H1 (cell line): Measurements from ENCODE around the gene RARA. TPM values are rescaled to one million over a fixed set of nuclear protein-coding genes. Genes with fewer than 3 reads are reported as not detected.

Experiments used
- CTCF ChIA-PET: fragments of 300-600 bp; sonication (Branson Sonifier 250); formaldehyde crosslinking; loops from one replicate; lab custom pipeline; 2021; ENCODE audit not compliant: partially characterized antibody; lab: Charles Lee
- POLR2A ChIA-PET: fragments of 300-600 bp; sonication (Branson Sonifier 250); formaldehyde crosslinking; loops from one replicate; lab custom pipeline; 2021; ENCODE audit warnings: inconsistent platforms; ENCODE audit not compliant: partially characterized antibody; lab: Charles Lee
- DNase-seq, 2 experiments: peaks; one replicate each; pipeline versions ENCODE4 v3.0.0 to v3.0.0-alpha.2; 2010 to 2022; ENCODE audit warnings: low spot score in 2 of 2, low read depth in 1 of 2, mixed read lengths in 1 of 2
- FAIRE-seq: peaks from 2 replicates; lab custom pipeline; 2011; peaks lifted over from hg19 to GRCh38; lab: Jason Lieb, UNC
- H2AFZ ChIP-seq: 2 replicates; pipeline ENCODE4 v1.8.1; 2012; ENCODE audit warnings: low read length, inconsistent platforms
- H2AK5ac ChIP-seq: 2 replicates; pipeline ENCODE4 v1.6.1; 2013; ENCODE audit warnings: low read depth, low read length
- H2BK120ac ChIP-seq: replicated peaks from 2 replicates; pipeline ENCODE3; 2013; ENCODE audit warnings: low read depth, low read length, inconsistent platforms
- H2BK12ac ChIP-seq: 2 replicates; pipeline ENCODE4 v1.6.1; 2013; ENCODE audit warnings: low read depth, low read length
- H2BK15ac ChIP-seq: 2 replicates; pipeline ENCODE4 v1.6.1; 2013; ENCODE audit warnings: low read length
- H2BK20ac ChIP-seq: 2 replicates; pipeline ENCODE4 v1.6.1; 2013; ENCODE audit warnings: low read length
- H2BK5ac ChIP-seq: 2 replicates; pipeline ENCODE4 v1.6.1; 2013; ENCODE audit warnings: low read depth, low read length
- H3K14ac ChIP-seq: 2 replicates; pipeline ENCODE4 v1.6.1; 2013; ENCODE audit warnings: inconsistent platforms; ENCODE audit not compliant: insufficient read length
- H3K18ac ChIP-seq: 2 replicates; pipeline ENCODE4 v1.6.1; 2013; ENCODE audit warnings: low read length; ENCODE audit errors: extremely low read depth
- H3K23ac ChIP-seq: 2 replicates; pipeline ENCODE4 v1.6.1; 2013; ENCODE audit warnings: inconsistent platforms; ENCODE audit not compliant: insufficient read length
- H3K23me2 ChIP-seq: 2 replicates; pipeline ENCODE4 v1.6.1; 2013; ENCODE audit warnings: low read depth, low read length
- H3K27ac ChIP-seq: 2 replicates; pipeline ENCODE4 v1.6.1; 2011; ENCODE audit warnings: low read depth, low read length, inconsistent platforms
- H3K27me3 ChIP-seq, 4 experiments: replicated peaks in 1 of 4; 1 replicate in 1 of 4; 2 replicates in 3 of 4; pipeline versions ENCODE4 v1.6.1 to v1.8.1; 2011 to 2013; ENCODE audit warnings: low read length in 3 of 4, mild to moderate bottlenecking in 3 of 4, inconsistent platforms in 2 of 4, mixed read lengths in 2 of 4, moderate library complexity in 1 of 4; ENCODE audit not compliant: control insufficient read depth in 3 of 4, insufficient read depth in 3 of 4; ENCODE audit errors: extremely low read depth in 1 of 4
- H3K36me3 ChIP-seq, 4 experiments: 2 replicates each; pipeline versions ENCODE4 v1.6.1 to v1.8.1; 2011 to 2013; ENCODE audit warnings: mild to moderate bottlenecking in 4 of 4, low read length in 3 of 4, moderate library complexity in 2 of 4, control low read depth in 1 of 4, inconsistent platforms in 1 of 4; ENCODE audit not compliant: insufficient read depth in 4 of 4, control insufficient read depth in 2 of 4
- H3K4ac ChIP-seq: replicated peaks from 2 replicates; pipeline ENCODE3; 2013; ENCODE audit warnings: low read length, low read depth, mixed read lengths, inconsistent platforms; ENCODE audit not compliant: insufficient read length
- H3K4me1 ChIP-seq, 4 experiments: replicated peaks in 1 of 4; 1 replicate in 1 of 4; 2 replicates in 3 of 4; pipeline versions ENCODE4 v1.6.1 to v1.8.1; 2011 to 2013; ENCODE audit warnings: low read length in 3 of 4, inconsistent platforms in 2 of 4, mixed read lengths in 1 of 4; ENCODE audit not compliant: insufficient read depth in 4 of 4, control insufficient read depth in 3 of 4
- H3K4me2 ChIP-seq, 2 experiments: 2 replicates each; pipeline versions ENCODE4 v1.6.1 to v1.8.1; 2011 to 2013; ENCODE audit warnings: low read depth in 2 of 2, low read length in 2 of 2, control low read depth in 1 of 2, inconsistent platforms in 1 of 2, mild to moderate bottlenecking in 1 of 2; ENCODE audit not compliant: insufficient read depth in 1 of 2
- H3K4me3 ChIP-seq, 4 experiments: fragments of 200-600, 300-600 bp in 1 of 4; sonication (generic), shearing (Covaris generic), sonication (Bioruptor Twin) in 1 of 4; 2 replicates each; pipeline versions ENCODE4 v1.5.1 to v1.8.1; 2011 to 2016; ENCODE audit warnings: low read length in 4 of 4, low read depth in 3 of 4, control low read depth in 2 of 4, inconsistent platforms in 2 of 4, mild to moderate bottlenecking in 2 of 4, mixed read lengths in 1 of 4, moderate library complexity in 1 of 4; ENCODE audit not compliant: insufficient read depth in 2 of 4; ENCODE audit errors: extremely low read depth in 1 of 4
- H3K56ac ChIP-seq: replicated peaks from 2 replicates; pipeline ENCODE3; 2013; ENCODE audit warnings: low read depth, mild to moderate bottlenecking, mixed read lengths, low read length, inconsistent platforms; ENCODE audit not compliant: insufficient read length
- H3K79me1 ChIP-seq: 2 replicates; pipeline ENCODE4 v1.6.1; 2013; ENCODE audit warnings: low read depth, low read length, control low read depth
- H3K79me2 ChIP-seq, 2 experiments: 2 replicates each; pipeline versions ENCODE4 v1.6.1 to v1.8.1; 2012 to 2013; ENCODE audit warnings: low read length in 2 of 2, mild to moderate bottlenecking in 2 of 2, inconsistent platforms in 1 of 2; ENCODE audit not compliant: insufficient read depth in 2 of 2, control insufficient read depth in 1 of 2
- H3K9ac ChIP-seq, 4 experiments: replicated peaks in 1 of 4; 1 replicate in 1 of 4; 2 replicates in 3 of 4; pipeline versions ENCODE4 v1.6.1 to v1.8.1; 2011 to 2013; ENCODE audit warnings: low read depth in 3 of 4, low read length in 3 of 4, control low read depth in 2 of 4, mild to moderate bottlenecking in 2 of 4, moderate library complexity in 2 of 4, inconsistent platforms in 1 of 4; ENCODE audit errors: extremely low read depth in 1 of 4
- H3K9me3 ChIP-seq, 2 experiments: 2 replicates each; pipeline versions ENCODE4 v1.6.1 to v1.8.1; 2012 to 2013; ENCODE audit warnings: mild to moderate bottlenecking in 2 of 2, moderate library complexity in 2 of 2, control low read depth in 1 of 2, inconsistent platforms in 1 of 2, low read depth in 1 of 2, low read length in 1 of 2, mixed read lengths in 1 of 2; ENCODE audit not compliant: insufficient read depth in 2 of 2
- H4K20me1 ChIP-seq, 2 experiments: replicated peaks in 1 of 2; 2 replicates each; pipeline versions ENCODE3 to v1.8.1; 2011 to 2013; ENCODE audit warnings: inconsistent platforms in 2 of 2, low read length in 2 of 2, mild to moderate bottlenecking in 1 of 2; ENCODE audit not compliant: insufficient read depth in 2 of 2, control insufficient read depth in 1 of 2
- H4K5ac ChIP-seq: 2 replicates; pipeline ENCODE4 v1.6.1; 2013; ENCODE audit warnings: low read length, low read depth, mixed read lengths, inconsistent platforms; ENCODE audit not compliant: insufficient read length
- H4K8ac ChIP-seq: 2 replicates; pipeline ENCODE4 v1.8.0; 2013; ENCODE audit warnings: mild to moderate bottlenecking, moderate library complexity, low read length, inconsistent platforms; ENCODE audit not compliant: insufficient read depth; ENCODE audit errors: extremely low read depth
- H4K91ac ChIP-seq: replicated peaks from 2 replicates; pipeline ENCODE3; 2013; ENCODE audit warnings: low read length, mixed read lengths, inconsistent platforms; ENCODE audit not compliant: insufficient read length
- ATF2 ChIP-seq: IDR thresholded peaks from 2 replicates; pipeline ENCODE4 v1.6.1; 2012; ENCODE audit warnings: low read length, inconsistent platforms
- CTCF ChIP-seq, 3 experiments: IDR thresholded peaks; 1 replicate in 2 of 3; 2 replicates in 1 of 3; pipeline versions ENCODE4 v1.5.1 to v1.6.1; 2011; ENCODE audit warnings: low read length in 3 of 3, mild to moderate bottlenecking in 3 of 3, inconsistent platforms in 2 of 3, low read depth in 1 of 3, moderate library complexity in 1 of 3; ENCODE audit not compliant: insufficient read depth in 1 of 3; ENCODE audit errors: control extremely low read depth in 1 of 3
- EP300 ChIP-seq, 2 experiments: IDR thresholded peaks; 1 replicate in 1 of 2; 2 replicates in 1 of 2; pipeline ENCODE4 v1.6.1; 2011 to 2012; ENCODE audit warnings: low read depth in 2 of 2, low read length in 2 of 2, mild to moderate bottlenecking in 2 of 2, borderline replicate concordance in 1 of 2, inconsistent platforms in 1 of 2, moderate library complexity in 1 of 2
- GABPA ChIP-seq: IDR thresholded peaks from 2 replicates; pipeline ENCODE4 v1.6.1; 2011; ENCODE audit warnings: mild to moderate bottlenecking, low read length, moderate library complexity, borderline replicate concordance; ENCODE audit not compliant: insufficient read depth
- RBBP5 ChIP-seq: IDR thresholded peaks from 2 replicates; pipeline ENCODE4 v1.7.1; 2012; ENCODE audit warnings: low read depth, mild to moderate bottlenecking, inconsistent platforms, low read length, moderate library complexity, borderline replicate concordance
- WGBS, 2 experiments: shearing (Covaris generic) in 1 of 2; methylation state at CpG; one replicate each; pipeline versions ENCODE4 v1.1.6 to v1.1.7; 2013 to 2015; ENCODE audit warnings: low lambda C conversion rate in 2 of 2, mixed read lengths in 2 of 2, inconsistent platforms in 1 of 2, low coverage in 1 of 2, missing lambda C conversion rate in 1 of 2; ENCODE audit not compliant: insufficient replicate concordance in 2 of 2, insufficient coverage in 1 of 2, insufficient read length in 1 of 2; ENCODE audit errors: extremely low coverage in 1 of 2, missing lambda C conversion rate in 1 of 2; 5-methylcytosine and 5-hydroxymethylcytosine counted together
- polyA plus RNA-seq, 7 experiments: library from polyadenylated mRNA; depleted of rRNA in 3 of 7; stranded (reverse) in 5 of 7; unstranded in 2 of 7; fragments of >200 nt in 5 of 7; fragments of 200-250 nt in 2 of 7; gene quantifications; 1 replicate in 5 of 7; 2 replicates in 1 of 7; 4 replicates in 1 of 7; pipeline versions ENCODE4 v1.2.1 to v1.2.3, GENCODE V29; 2011 to 2013; ENCODE audit warnings: missing spikeins in 2 of 7, mixed read lengths in 2 of 7
- total RNA-seq: library from RNA; stranded (reverse); fragmentation: NEBNext Ultra II Directional; extraction: Animal tissue kit (Norgen Biotek cat#: 25700); gene quantifications from 2 replicates; pipeline ENCODE4 v1.2.1, GENCODE V29; 2021

Gene RARA
- total and polyA plus RNA-seq, 2 of the 8 experiments (the other 6 are each of a cell fraction or from before 2014, with no cell fraction given) = 4.4 to 16.5 TPM

DNA sequence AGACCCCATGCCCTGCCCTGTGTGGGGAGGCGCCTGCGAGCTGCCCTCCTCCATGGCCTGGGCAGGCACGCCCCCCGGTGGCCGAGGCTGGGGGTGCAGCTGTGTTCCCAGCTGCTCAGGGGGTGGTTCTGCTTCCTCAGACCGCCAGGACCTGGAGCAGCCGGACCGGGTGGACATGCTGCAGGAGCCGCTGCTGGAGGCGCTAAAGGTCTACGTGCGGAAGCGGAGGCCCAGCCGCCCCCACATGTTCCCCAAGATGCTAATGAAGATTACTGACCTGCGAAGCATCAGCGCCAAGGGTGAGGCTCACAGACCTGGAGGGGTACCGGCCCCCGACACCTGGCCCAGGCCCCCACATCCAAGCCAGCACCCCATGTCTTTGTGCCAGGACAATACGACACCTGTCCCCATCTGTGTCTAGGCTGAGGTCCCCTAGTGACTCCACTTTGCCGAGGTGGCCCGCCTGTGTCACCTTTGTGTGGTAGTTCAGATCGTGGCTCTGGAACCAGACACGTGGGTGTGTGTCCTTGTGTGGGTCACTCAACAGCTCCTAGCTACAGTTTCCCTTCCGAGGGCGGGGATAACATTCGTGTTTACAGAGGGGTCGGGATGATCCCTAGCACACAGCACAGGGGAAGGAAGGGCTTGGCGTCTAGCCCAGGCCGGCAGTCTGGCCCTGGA lies 46.3 kb downstream of the RARA start:
- POLR2A ChIA-PET = interaction anchor here (0.8 to 27.8 kb wide), 5 partner anchors 8 to 53 kb away, joined by 3 to 570 read pairs (median 5); partner anchors contain the start of genes CDC6 and RARA
- H2BK20ac ChIP-seq = no peak overlapping the region
- H3K27ac ChIP-seq = no peak overlapping the region
- H3K4ac ChIP-seq = no peak overlapping the region
- peaks cover 0 to 20% (median 12%) of the 10 kb centered on the region in 4 experiments; a peak in 6 of 7 replicates for H3K4me1 ChIP-seq
- CTCF ChIA-PET = interaction anchor here (0.8 to 30.8 kb wide), 25 partner anchors 9 to 1636 kb away, joined by 3 to 1198 read pairs (median 4); partner anchors contain the start of genes GJD3, RARA and WIPF2
- no peak overlapping the region for H2AFZ ChIP-seq
- H3K23ac ChIP-seq = no peak overlapping the region
- no peak overlapping the region; the same call in 1 of the 2 replicates for H2BK5ac ChIP-seq
- H4K91ac ChIP-seq = no peak overlapping the region
- no peak overlapping the region for H3K4me3 ChIP-seq
- H3K56ac ChIP-seq = no peak overlapping the region
- H3K14ac ChIP-seq = no peak overlapping the region
- 0 out of 7 replicates have a peak, but pooled peaks cover 0 to 2% (median 0%) of the 10 kb centered on the region in 4 experiments for H3K27me3 ChIP-seq
- no peak overlapping the region for H2AK5ac ChIP-seq
- H2BK120ac ChIP-seq = no peak overlapping the region
- H3K9me3 ChIP-seq = no peaks in the 10 kb centered on the region
- H2BK15ac ChIP-seq = no peak overlapping the region
- no peaks in the 10 kb centered on the region for H3K79me2 ChIP-seq
- DNase-seq = peak in 1 of 2 experiments; percentile 100
- peaks cover 4 to 12% of the 10 kb centered on the region in 2 experiments for H4K20me1 ChIP-seq
- no peak overlapping the region for H3K18ac ChIP-seq
- H3K36me3 ChIP-seq = no peaks in the 10 kb centered on the region
- H2BK12ac ChIP-seq = no peak overlapping the region
- 52% methylated on average over 27 of the region's 29 CpGs; no CpG with 5 or more reads in 1 of the 2 experiments for WGBS, 2 experiments
- no peak overlapping the region for H4K8ac ChIP-seq
- no peaks in the 10 kb centered on the region for H3K79me1 ChIP-seq
- FAIRE-seq = no peak
- H3K9ac ChIP-seq = no peak overlapping the region
- 0 out of 4 replicates have a peak overlapping the region, but pooled peaks of 1 of the 2 experiments have one; percentile 10 for H3K4me2 ChIP-seq
- no peaks in the 10 kb centered on the region; the same call in 1 of the 2 replicates for H3K23me2 ChIP-seq
- no peak overlapping the region for H4K5ac ChIP-seq
- TF ChIP-seq EP300 (IDR thresholded peaks at IDR 0.05; ENCODE audit: borderline replicate concordance in 1 of 2, low read depth in 2 of 2, low read length in 2 of 2) (peak in 1 of 2 experiments; percentile 21; a peak in 1 of 3 replicates), CTCF (IDR thresholded peaks at IDR 0.05; ENCODE audit: control extremely low read depth in 1 of 3, insufficient read depth in 1 of 3, low read depth in 1 of 3, low read length in 3 of 3) (peak; percentile 98 to 99 (median 98)), ATF2 (no peak), GABPA (peak; percentile 73; the same call in 1 of the 2 replicates), RBBP5 (0 out of 2 replicates have a peak, but pooled peaks have one; percentile 18)
